IMR-90 (cell line): ENCODE results near the gene EPN2.

ENCODE experiments used
- FOS ChIP-seq: fragments of 150-350 bp; IDR thresholded peaks from 2 replicates; pipeline ENCODE4 v1.6.1; 2016; ENCODE audit warnings: low read depth, low read length
- POLR2A ChIP-seq: IDR thresholded peaks from 2 replicates; pipeline ENCODE4 v1.6.1; 2012; ENCODE audit warnings: mild to moderate bottlenecking, low read depth, low read length
- TF ChIP-seq, protein P1 (sequence below): conservative IDR thresholded peaks from 2 replicates; pipeline ENCODE4 v1.5.1; 2012; ENCODE audit warnings: mild to moderate bottlenecking, low read depth, low read length, improper control_type of control experiment

GRCh38 chr17:19333736-19334290 is 96.6 kb downstream of the EPN2 start:
- TF ChIP-seq, protein P1, sequence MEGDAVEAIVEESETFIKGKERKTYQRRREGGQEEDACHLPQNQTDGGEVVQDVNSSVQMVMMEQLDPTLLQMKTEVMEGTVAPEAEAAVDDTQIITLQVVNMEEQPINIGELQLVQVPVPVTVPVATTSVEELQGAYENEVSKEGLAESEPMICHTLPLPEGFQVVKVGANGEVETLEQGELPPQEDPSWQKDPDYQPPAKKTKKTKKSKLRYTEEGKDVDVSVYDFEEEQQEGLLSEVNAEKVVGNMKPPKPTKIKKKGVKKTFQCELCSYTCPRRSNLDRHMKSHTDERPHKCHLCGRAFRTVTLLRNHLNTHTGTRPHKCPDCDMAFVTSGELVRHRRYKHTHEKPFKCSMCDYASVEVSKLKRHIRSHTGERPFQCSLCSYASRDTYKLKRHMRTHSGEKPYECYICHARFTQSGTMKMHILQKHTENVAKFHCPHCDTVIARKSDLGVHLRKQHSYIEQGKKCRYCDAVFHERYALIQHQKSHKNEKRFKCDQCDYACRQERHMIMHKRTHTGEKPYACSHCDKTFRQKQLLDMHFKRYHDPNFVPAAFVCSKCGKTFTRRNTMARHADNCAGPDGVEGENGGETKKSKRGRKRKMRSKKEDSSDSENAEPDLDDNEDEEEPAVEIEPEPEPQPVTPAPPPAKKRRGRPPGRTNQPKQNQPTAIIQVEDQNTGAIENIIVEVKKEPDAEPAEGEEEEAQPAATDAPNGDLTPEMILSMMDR: no peak
- no peak for TF ChIP-seq FOS
- TF ChIP-seq POLR2A: no peak
